Spleen (tissue), 7 donors: ENCODE data around the gene ZNF264.

Experiments
- CTCF ChIP-seq, 11 experiments: fragments of 200-600 bp in 7 of 11; fragments of 450-650 bp in 4 of 11; sonication (generic) in 4 of 11; IDR thresholded peaks in 8 of 11; conservative IDR thresholded peaks in 3 of 11; 1 replicate in 7 of 11; 2 replicates in 4 of 11; pipeline versions ENCODE4 v1.4.0 to v1.8.0; 2016 to 2021; ENCODE audit warnings: antibody characterized with exemption in 11 of 11, inconsistent platforms in 4 of 11, mild to moderate bottlenecking in 1 of 11
- POLR2A ChIP-seq, 3 donors: fragments of 450-650 bp; IDR thresholded peaks; one replicate each; pipeline ENCODE4 v1.5.1; 2017; ENCODE audit warnings: antibody characterized with exemption in 3 of 3, mild to moderate bottlenecking in 1 of 3
- donor health status: DM: no; HTN: no; CAD: no; lungs with moderate emphysema.
- donor health status: DM: no; HTN: no; CAD: no.
- donor health status: DM: no; HTN: no; CAD: no.

GRCh38 chr19:57161985-57162539 lies 29.2 kb upstream of the ZNF264 start:
- TF ChIP-seq CTCF (IDR thresholded peaks at IDR 0.05 in 8 of 11, conservative IDR thresholded peaks at IDR 0.05 in 3 of 11) (no peak), POLR2A (IDR thresholded peaks at IDR 0.05) (no peak)
